H9 (cell line): ENCODE measurements around the gene DGKB. TPM values are rescaled to one million over a fixed set of nuclear protein-coding genes. Genes with fewer than 3 reads are reported as not detected.

Source experiments
- DNase-seq: peaks from one replicate; pipeline ENCODE4 v3.0.0-alpha.2; 2017
- H2AFZ ChIP-seq: one replicate; pipeline ENCODE4 v1.6.1; 2013; ENCODE audit warnings: mild to moderate bottlenecking, low read length, control low read depth, moderate library complexity
- H2AK5ac ChIP-seq: 2 replicates; pipeline ENCODE4 v1.6.1; 2013; ENCODE audit warnings: low read length, control low read depth, mixed read lengths; ENCODE audit not compliant: insufficient read length
- H2BK120ac ChIP-seq: one replicate; pipeline ENCODE4 v1.6.1; 2013; ENCODE audit warnings: low read depth, mild to moderate bottlenecking, low read length, control low read depth, inconsistent platforms; ENCODE audit not compliant: poor library complexity, severe bottlenecking
- H2BK12ac ChIP-seq: 2 replicates; pipeline ENCODE4 v1.6.1; 2013; ENCODE audit warnings: low read length, control low read depth, mixed read lengths, low read depth; ENCODE audit not compliant: insufficient read length
- H2BK15ac ChIP-seq: 2 replicates; pipeline ENCODE4 v1.6.1; 2013; ENCODE audit warnings: low read depth, low read length, control low read depth
- H2BK20ac ChIP-seq: one replicate; pipeline ENCODE4 v1.6.1; 2013; ENCODE audit warnings: low read depth, mild to moderate bottlenecking, low read length, control low read depth, inconsistent platforms; ENCODE audit not compliant: poor library complexity, severe bottlenecking
- H2BK5ac ChIP-seq: 2 replicates; pipeline ENCODE4 v1.6.1; 2013; ENCODE audit warnings: low read length, control low read depth, mixed read lengths; ENCODE audit not compliant: insufficient read length
- H3K14ac ChIP-seq: 2 replicates; pipeline ENCODE4 v1.6.1; 2013; ENCODE audit warnings: low read length, control low read depth; ENCODE audit not compliant: insufficient read depth
- H3K18ac ChIP-seq: 2 replicates; pipeline ENCODE4 v1.6.1; 2013; ENCODE audit warnings: low read depth, mild to moderate bottlenecking, mixed read lengths, low read length, control low read depth; ENCODE audit not compliant: insufficient read length
- H3K23ac ChIP-seq: 2 replicates; pipeline ENCODE4 v1.6.1; 2013; ENCODE audit warnings: low read length, control low read depth, mixed read lengths, low read depth; ENCODE audit not compliant: insufficient read length
- H3K23me2 ChIP-seq: 2 replicates; pipeline ENCODE4 v1.6.1; 2013; ENCODE audit warnings: low read depth, mild to moderate bottlenecking, mixed read lengths, low read length, control low read depth; ENCODE audit not compliant: insufficient read length, poor library complexity, severe bottlenecking
- H3K27ac ChIP-seq: 2 replicates; pipeline ENCODE4 v1.5.1; 2013; ENCODE audit warnings: low read length, control low read depth, mixed read lengths, low read depth; ENCODE audit not compliant: insufficient read length
- H3K27me3 ChIP-seq: 2 replicates; pipeline ENCODE4 v1.6.1; 2013; ENCODE audit warnings: low read length, control low read depth, inconsistent platforms; ENCODE audit not compliant: insufficient read depth
- H3K4ac ChIP-seq: 2 replicates; pipeline ENCODE4 v1.6.1; 2013; ENCODE audit warnings: low read depth, mild to moderate bottlenecking, control low read depth, inconsistent platforms, low read length, moderate library complexity
- H3K4me1 ChIP-seq: 2 replicates; pipeline ENCODE4 v1.6.1; 2013; ENCODE audit warnings: low read length, control low read depth, inconsistent platforms; ENCODE audit not compliant: insufficient read depth
- H3K4me2 ChIP-seq: 2 replicates; pipeline ENCODE4 v1.6.1; 2013; ENCODE audit warnings: low read length, control low read depth, mixed read lengths; ENCODE audit not compliant: insufficient read length, insufficient read depth
- H3K56ac ChIP-seq: 2 replicates; pipeline ENCODE4 v1.6.1; 2013; ENCODE audit warnings: low read depth, mild to moderate bottlenecking, mixed read lengths, low read length, control low read depth; ENCODE audit not compliant: insufficient read length
- H3K79me1 ChIP-seq: 2 replicates; pipeline ENCODE4 v1.6.1; 2013; ENCODE audit warnings: low read depth, mild to moderate bottlenecking, moderate library complexity, low read length, control low read depth, inconsistent platforms; ENCODE audit not compliant: insufficient read depth, poor library complexity, severe bottlenecking
- H3K79me2 ChIP-seq: 2 replicates; pipeline ENCODE4 v1.6.1; 2013; ENCODE audit warnings: low read length, control low read depth, inconsistent platforms; ENCODE audit not compliant: insufficient read depth
- H3K9ac ChIP-seq: 2 replicates; pipeline ENCODE4 v1.6.1; 2013; ENCODE audit warnings: low read length, control low read depth, mixed read lengths; ENCODE audit not compliant: insufficient read length; ENCODE audit errors: extremely low read depth
- H3K9me3 ChIP-seq: one replicate; pipeline ENCODE4 v1.6.1; 2013; ENCODE audit warnings: low read depth, low read length, inconsistent platforms; ENCODE audit not compliant: control insufficient read depth
- H3T11ph ChIP-seq: one replicate; pipeline ENCODE4 v1.6.1; 2013; ENCODE audit warnings: mild to moderate bottlenecking, low read length, control low read depth, inconsistent platforms
- H4K20me1 ChIP-seq: one replicate; pipeline ENCODE4 v1.6.1; 2013; ENCODE audit not compliant: control insufficient read depth, insufficient read length, insufficient read depth
- H4K5ac ChIP-seq: 2 replicates; pipeline ENCODE4 v1.6.1; 2013; ENCODE audit warnings: low read depth, mild to moderate bottlenecking, mixed read lengths, low read length, control low read depth; ENCODE audit not compliant: insufficient read length
- H4K8ac ChIP-seq: replicated peaks from 2 replicates; pipeline ENCODE4 v1.6.1; 2013; ENCODE audit warnings: low read length, control low read depth, mixed read lengths, low read depth; ENCODE audit not compliant: insufficient read length
- H4K91ac ChIP-seq: 2 replicates; pipeline ENCODE4 v1.6.1; 2013; ENCODE audit warnings: low read depth, mild to moderate bottlenecking, moderate library complexity, mixed read lengths, low read length, control low read depth; ENCODE audit not compliant: insufficient read length
- H3K27ac Mint-ChIP-seq, 3 experiments: 2 replicates in 2 of 3; 3 replicates in 1 of 3; pipeline ENCODE4 v1.8.0; 2020 to 2021; ENCODE audit warnings: mixed read lengths in 3 of 3, mild to moderate bottlenecking in 1 of 3, moderate library complexity in 1 of 3
- H3K27me3 Mint-ChIP-seq: 2 replicates; pipeline ENCODE4 v1.8.0; 2021; ENCODE audit warnings: low read depth, mild to moderate bottlenecking, moderate library complexity, mixed read lengths
- H3K36me3 Mint-ChIP-seq, 3 experiments: 2 replicates in 2 of 3; 3 replicates in 1 of 3; pipeline ENCODE4 v1.8.0; 2020 to 2021; ENCODE audit warnings: low read depth in 3 of 3, mixed read lengths in 3 of 3; ENCODE audit not compliant: insufficient read depth in 1 of 3
- H3K4me1 Mint-ChIP-seq, 2 experiments: 2 replicates each; pipeline ENCODE4 v1.8.0; 2020; ENCODE audit warnings: mixed read lengths in 2 of 2
- H3K4me3 Mint-ChIP-seq, 2 experiments: 2 replicates in 1 of 2; 3 replicates in 1 of 2; pipeline ENCODE4 v1.8.0; 2020 to 2021; ENCODE audit warnings: mild to moderate bottlenecking in 2 of 2, mixed read lengths in 2 of 2, moderate library complexity in 1 of 2
- H3K9me3 Mint-ChIP-seq, 2 experiments: 2 replicates in 1 of 2; 3 replicates in 1 of 2; pipeline ENCODE4 v1.8.0; 2020; ENCODE audit warnings: mild to moderate bottlenecking in 2 of 2, mixed read lengths in 2 of 2, moderate library complexity in 1 of 2
- WGBS: extraction: QIAGEN DNeasy Blood & Tissue Kit; methylation state at CpG from one replicate; pipeline ENCODE4 v1.1.7; 2013; ENCODE audit warnings: missing lambda C conversion rate, low lambda C conversion rate, mixed read lengths; ENCODE audit not compliant: insufficient read length; ENCODE audit errors: extremely low coverage; 5-methylcytosine and 5-hydroxymethylcytosine counted together
- total RNA-seq: library from RNA; stranded (reverse); gene quantifications from 2 replicates; pipeline ENCODE4 v1.2.1, GENCODE V29; 2021
- TF ChIP-seq, protein P1 (sequence below): fragments of 200-600 bp; sonication (generic); conservative IDR thresholded peaks from 3 replicates; pipeline ENCODE4 v1.8.0; 2021; ENCODE audit warnings: antibody characterized with exemption, mild to moderate bottlenecking

DGKB gene
- total RNA-seq, 1 experiment from 2014 or later: 0.26 TPM

GRCh38 chr7:14626076-14626475, 276.5 kb downstream of the DGKB start:
- Histone ChIP-seq H3K4me1 (no peaks in the 10 kb centered on the region), H3K79me1 (no peaks in the 10 kb centered on the region), H3K27ac (no peak overlapping the region), H2AK5ac (no peak overlapping the region), H2BK20ac (no peak overlapping the region), H3T11ph (no peak overlapping the region), H3K9me3 (no peaks in the 10 kb centered on the region), H4K91ac (no peak overlapping the region), H3K4ac (no peak overlapping the region), H3K79me2 (no peaks in the 10 kb centered on the region), H2AFZ (no peak overlapping the region), H2BK5ac (no peak overlapping the region), H2BK12ac (no peak overlapping the region), H2BK120ac (no peak overlapping the region), H3K23ac (no peak overlapping the region), H2BK15ac (no peak overlapping the region), H3K27me3 (no peaks in the 10 kb centered on the region), H4K20me1 (no peaks in the 10 kb centered on the region), H3K56ac (no peak overlapping the region), H4K8ac (no peak overlapping the region), H3K18ac (no peak overlapping the region), H3K23me2 (no peaks in the 10 kb centered on the region), H4K5ac (no peak overlapping the region), H3K14ac (no peak overlapping the region), H3K9ac (no peak overlapping the region), H3K4me2 (no peak overlapping the region)
- Mint-ChIP-seq H3K9me3 (no peaks in the 10 kb centered on the region), H3K4me3 (no peak overlapping the region), H3K4me1 (no peaks in the 10 kb centered on the region), H3K36me3 (no peaks in the 10 kb centered on the region), H3K27ac (no peak overlapping the region), H3K27me3 (no peaks in the 10 kb centered on the region)
- WGBS: no CpG with 5 or more reads among the region's 4 CpGs
- no peak for DNase-seq
- TF ChIP-seq, protein P1, sequence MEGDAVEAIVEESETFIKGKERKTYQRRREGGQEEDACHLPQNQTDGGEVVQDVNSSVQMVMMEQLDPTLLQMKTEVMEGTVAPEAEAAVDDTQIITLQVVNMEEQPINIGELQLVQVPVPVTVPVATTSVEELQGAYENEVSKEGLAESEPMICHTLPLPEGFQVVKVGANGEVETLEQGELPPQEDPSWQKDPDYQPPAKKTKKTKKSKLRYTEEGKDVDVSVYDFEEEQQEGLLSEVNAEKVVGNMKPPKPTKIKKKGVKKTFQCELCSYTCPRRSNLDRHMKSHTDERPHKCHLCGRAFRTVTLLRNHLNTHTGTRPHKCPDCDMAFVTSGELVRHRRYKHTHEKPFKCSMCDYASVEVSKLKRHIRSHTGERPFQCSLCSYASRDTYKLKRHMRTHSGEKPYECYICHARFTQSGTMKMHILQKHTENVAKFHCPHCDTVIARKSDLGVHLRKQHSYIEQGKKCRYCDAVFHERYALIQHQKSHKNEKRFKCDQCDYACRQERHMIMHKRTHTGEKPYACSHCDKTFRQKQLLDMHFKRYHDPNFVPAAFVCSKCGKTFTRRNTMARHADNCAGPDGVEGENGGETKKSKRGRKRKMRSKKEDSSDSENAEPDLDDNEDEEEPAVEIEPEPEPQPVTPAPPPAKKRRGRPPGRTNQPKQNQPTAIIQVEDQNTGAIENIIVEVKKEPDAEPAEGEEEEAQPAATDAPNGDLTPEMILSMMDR: no peak
